Measurements from ENCODE around the gene KCNIP4.

KCNIP4 gene

GRCh38 chr4:21596521-21596920, 352.1 kb downstream of the KCNIP4 start:
- H3K9me3 ChIP-seq (ENCODE audit: control insufficient read depth, low read length), result no peaks in the 10 kb centered on the region
- H3K4me3 ChIP-seq (ENCODE audit: extremely low read depth, insufficient read depth, low read length, poor library complexity, severe bottlenecking), result no peak overlapping the region
- no peaks in the 10 kb centered on the region for H3K36me3 ChIP-seq (ENCODE audit: control insufficient read depth, insufficient read depth, low read length)
- WGBS, 2 experiments (ENCODE audit: insufficient coverage in 2 of 2), result 100% methylated on average over 3 of the region's 5 CpGs
- H3K4me1 ChIP-seq (ENCODE audit: control insufficient read depth, insufficient read depth, low read length, poor library complexity, severe bottlenecking), result no peaks in the 10 kb centered on the region
- H3K27ac ChIP-seq (ENCODE audit: low read depth, low read length, severe bottlenecking), result no peak overlapping the region

GRCh38 chr4:21593671-21594001, 354.9 kb downstream of the KCNIP4 start:
- Histone ChIP-seq H3K36me3 (ENCODE audit: control insufficient read depth, insufficient read depth, low read length) (no peaks in the 10 kb centered on the region), H3K4me1 (ENCODE audit: control insufficient read depth, insufficient read depth, low read length, poor library complexity, severe bottlenecking) (no peaks in the 10 kb centered on the region), H3K4me3 (ENCODE audit: extremely low read depth, insufficient read depth, low read length, poor library complexity, severe bottlenecking) (no peak overlapping the region), H3K27ac (ENCODE audit: low read depth, low read length, severe bottlenecking) (no peak overlapping the region), H3K9me3 (ENCODE audit: control insufficient read depth, low read length) (no peaks in the 10 kb centered on the region)

GRCh38 chr4:21592970-21593670, 355.5 kb downstream of the KCNIP4 start:
- no peaks in the 10 kb centered on the region for H3K4me1 ChIP-seq (ENCODE audit: control insufficient read depth, insufficient read depth, low read length, poor library complexity, severe bottlenecking)
- no peak overlapping the region for H3K4me3 ChIP-seq (ENCODE audit: extremely low read depth, insufficient read depth, low read length, poor library complexity, severe bottlenecking)
- WGBS, 2 experiments (ENCODE audit: insufficient coverage in 2 of 2), result 87 to 95% methylated on average over 8 of the region's 8 CpGs
- H3K9me3 ChIP-seq (ENCODE audit: control insufficient read depth, low read length), result no peaks in the 10 kb centered on the region
- no peaks in the 10 kb centered on the region for H3K36me3 ChIP-seq (ENCODE audit: control insufficient read depth, insufficient read depth, low read length)
- no peak overlapping the region for H3K27ac ChIP-seq (ENCODE audit: low read depth, low read length, severe bottlenecking)

GRCh38 chr4:21577056-21577455, 371.5 kb downstream of the KCNIP4 start:
- no peaks in the 10 kb centered on the region for H3K9me3 ChIP-seq (ENCODE audit: control insufficient read depth, low read length)
- no peaks in the 10 kb centered on the region for H3K36me3 ChIP-seq (ENCODE audit: control insufficient read depth, insufficient read depth, low read length)
- H3K4me1 ChIP-seq (ENCODE audit: control insufficient read depth, insufficient read depth, low read length, poor library complexity, severe bottlenecking), result no peaks in the 10 kb centered on the region
- H3K27ac ChIP-seq (ENCODE audit: low read depth, low read length, severe bottlenecking), result no peak overlapping the region
- no peak overlapping the region for H3K4me3 ChIP-seq (ENCODE audit: extremely low read depth, insufficient read depth, low read length, poor library complexity, severe bottlenecking)
- 89 to 94% methylated on average over 1 to 2 of the region's 2 CpGs for WGBS, 2 experiments (ENCODE audit: insufficient coverage in 2 of 2)

GRCh38 chr4:21571100-21571499, 377.5 kb downstream of the KCNIP4 start:
- WGBS, 2 experiments (ENCODE audit: insufficient coverage in 2 of 2), result 100% methylated on average over 1 of the region's 3 CpGs
- Histone ChIP-seq H3K9me3 (ENCODE audit: control insufficient read depth, low read length) (no peaks in the 10 kb centered on the region), H3K4me1 (ENCODE audit: control insufficient read depth, insufficient read depth, low read length, poor library complexity, severe bottlenecking) (no peaks in the 10 kb centered on the region), H3K4me3 (ENCODE audit: extremely low read depth, insufficient read depth, low read length, poor library complexity, severe bottlenecking) (no peak overlapping the region), H3K27ac (ENCODE audit: low read depth, low read length, severe bottlenecking) (no peak overlapping the region), H3K36me3 (ENCODE audit: control insufficient read depth, insufficient read depth, low read length) (no peaks in the 10 kb centered on the region)

GRCh38 chr4:21569638-21570037, 378.9 kb downstream of the KCNIP4 start:
- H3K27ac ChIP-seq (ENCODE audit: low read depth, low read length, severe bottlenecking), result no peak overlapping the region
- 38 to 50% methylated on average over 1 of the region's 2 CpGs for WGBS, 2 experiments (ENCODE audit: insufficient coverage in 2 of 2)
- no peaks in the 10 kb centered on the region for H3K9me3 ChIP-seq (ENCODE audit: control insufficient read depth, low read length)
- H3K36me3 ChIP-seq (ENCODE audit: control insufficient read depth, insufficient read depth, low read length), result no peaks in the 10 kb centered on the region
- no peaks in the 10 kb centered on the region for H3K4me1 ChIP-seq (ENCODE audit: control insufficient read depth, insufficient read depth, low read length, poor library complexity, severe bottlenecking)
- H3K4me3 ChIP-seq (ENCODE audit: extremely low read depth, insufficient read depth, low read length, poor library complexity, severe bottlenecking), result no peak overlapping the region

- H3K27ac ChIP-seq (ENCODE audit: low read depth, low read length, severe bottlenecking), result no peak overlapping the region
- no peak overlapping the region for H3K4me3 ChIP-seq (ENCODE audit: extremely low read depth, insufficient read depth, low read length, poor library complexity, severe bottlenecking)
- 72 to 79% methylated on average over 3 of the region's 3 CpGs for WGBS, 2 experiments (ENCODE audit: insufficient coverage in 2 of 2)
- no peaks in the 10 kb centered on the region for H3K9me3 ChIP-seq (ENCODE audit: control insufficient read depth, low read length)
- H3K4me1 ChIP-seq (ENCODE audit: control insufficient read depth, insufficient read depth, low read length, poor library complexity, severe bottlenecking), result peaks cover 6% of the 10 kb centered on the region
- no peaks in the 10 kb centered on the region for H3K36me3 ChIP-seq (ENCODE audit: control insufficient read depth, insufficient read depth, low read length)
These were observed 393.5 kb downstream of the KCNIP4 start for GRCh38 chr4:21555083-21555482.

- H3K4me3 ChIP-seq (ENCODE audit: extremely low read depth, insufficient read depth, low read length, poor library complexity, severe bottlenecking), result no peak overlapping the region
- WGBS, 2 experiments (ENCODE audit: insufficient coverage in 2 of 2), result 58 to 76% methylated on average over 3 of the region's 3 CpGs
- peak overlapping the region; percentile 32 for H3K27ac ChIP-seq (ENCODE audit: low read depth, low read length, severe bottlenecking)
- peaks cover 6% of the 10 kb centered on the region for H3K4me1 ChIP-seq (ENCODE audit: control insufficient read depth, insufficient read depth, low read length, poor library complexity, severe bottlenecking)
- H3K9me3 ChIP-seq (ENCODE audit: control insufficient read depth, low read length), result no peaks in the 10 kb centered on the region
- no peaks in the 10 kb centered on the region for H3K36me3 ChIP-seq (ENCODE audit: control insufficient read depth, insufficient read depth, low read length)
These were observed 394.1 kb downstream of the KCNIP4 start for GRCh38 chr4:21554500-21554899.

- H3K27ac ChIP-seq (ENCODE audit: low read depth, low read length, severe bottlenecking), result peak overlapping the region; percentile 32
- H3K4me1 ChIP-seq (ENCODE audit: control insufficient read depth, insufficient read depth, low read length, poor library complexity, severe bottlenecking), result peaks cover 6% of the 10 kb centered on the region
- H3K4me3 ChIP-seq (ENCODE audit: extremely low read depth, insufficient read depth, low read length, poor library complexity, severe bottlenecking), result no peak overlapping the region
- H3K36me3 ChIP-seq (ENCODE audit: control insufficient read depth, insufficient read depth, low read length), result no peaks in the 10 kb centered on the region
- no CpG with 5 or more reads among the region's 1 CpG for WGBS, 2 experiments (ENCODE audit: insufficient coverage in 2 of 2)
- no peaks in the 10 kb centered on the region for H3K9me3 ChIP-seq (ENCODE audit: control insufficient read depth, low read length)
These were observed 394.5 kb downstream of the KCNIP4 start for GRCh38 chr4:21554066-21554465.

- no CpG with 5 or more reads among the region's 1 CpG for WGBS, 2 experiments (ENCODE audit: insufficient coverage in 2 of 2)
- Histone ChIP-seq H3K36me3 (ENCODE audit: control insufficient read depth, insufficient read depth, low read length) (no peaks in the 10 kb centered on the region), H3K4me1 (ENCODE audit: control insufficient read depth, insufficient read depth, low read length, poor library complexity, severe bottlenecking) (peaks cover 6% of the 10 kb centered on the region)
These were observed 396.1 kb downstream of the KCNIP4 start for GRCh38 chr4:21552455-21552854.

GRCh38 chr4:21544955-21545354, 403.6 kb downstream of the KCNIP4 start:
- no peak overlapping the region for H3K27ac ChIP-seq (ENCODE audit: low read depth, low read length, severe bottlenecking)
- H3K36me3 ChIP-seq (ENCODE audit: control insufficient read depth, insufficient read depth, low read length), result no peaks in the 10 kb centered on the region
- WGBS, 2 experiments (ENCODE audit: insufficient coverage in 2 of 2), result 80% methylated on average over 2 of the region's 3 CpGs; no CpG with 5 or more reads in 1 of the 2 experiments
- no peak overlapping the region for H3K4me3 ChIP-seq (ENCODE audit: extremely low read depth, insufficient read depth, low read length, poor library complexity, severe bottlenecking)
- no peaks in the 10 kb centered on the region for H3K9me3 ChIP-seq (ENCODE audit: control insufficient read depth, low read length)
- H3K4me1 ChIP-seq (ENCODE audit: control insufficient read depth, insufficient read depth, low read length, poor library complexity, severe bottlenecking), result no peaks in the 10 kb centered on the region

More at GRCh38 chr4:21552455-21552854, 396.1 kb downstream of the KCNIP4 start:
- Histone ChIP-seq H3K4me3 (ENCODE audit: extremely low read depth, insufficient read depth, low read length, poor library complexity, severe bottlenecking) (no peak overlapping the region), H3K9me3 (ENCODE audit: control insufficient read depth, low read length) (no peaks in the 10 kb centered on the region), H3K27ac (ENCODE audit: low read depth, low read length, severe bottlenecking) (peak overlapping the region; percentile 41)

All from mesodermal cell (in vitro differentiated cells).